Measurements from ENCODE around the gene CNTNAP2.

Gene CNTNAP2

DNA sequence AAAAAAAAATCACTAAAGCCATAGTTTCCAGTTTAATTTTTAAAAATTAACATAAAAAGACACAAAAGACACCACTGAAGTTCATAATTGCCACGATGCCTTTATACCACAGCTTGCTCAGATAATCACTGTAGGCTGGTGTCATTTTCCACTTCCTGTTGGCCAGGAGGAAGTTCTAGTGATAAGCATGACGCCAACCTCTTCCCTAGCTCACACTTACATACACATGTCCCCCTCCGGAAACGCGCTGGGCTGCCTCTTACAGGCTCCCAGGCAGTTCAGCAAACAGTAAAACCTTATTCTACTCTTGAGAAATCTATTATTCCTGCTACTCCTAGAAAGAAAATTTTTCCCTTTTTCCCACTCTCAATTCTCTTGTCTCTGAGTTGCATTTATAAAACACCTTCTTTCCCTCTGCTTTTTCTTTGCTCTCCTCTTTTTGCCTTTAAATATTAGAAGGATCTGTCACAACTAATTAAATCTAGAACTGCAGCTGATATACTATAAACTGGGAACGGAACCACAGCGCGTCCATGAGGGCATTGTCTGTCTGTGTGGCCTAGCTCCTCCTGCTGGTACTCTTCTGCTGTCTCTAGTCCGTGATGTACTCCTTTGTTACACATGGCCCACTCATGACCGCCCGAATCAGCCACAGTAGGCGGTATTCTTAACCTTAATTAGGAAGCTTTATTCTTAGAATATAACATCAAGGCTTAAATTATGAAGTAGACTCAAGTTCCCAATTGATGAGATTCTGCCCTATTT lies 664.9 kb downstream of the CNTNAP2 start:
- Histone ChIP-seq H3K4me3 (ENCODE audit: low read length) (no peak overlapping the region), H3K4me1 (ENCODE audit: control insufficient read depth, insufficient read depth, low read length) (no peaks in the 10 kb centered on the region), H3K27me3 (ENCODE audit: control insufficient read depth, insufficient read depth, low read length) (no peaks in the 10 kb centered on the region), H3K9ac (ENCODE audit: low read length) (no peak overlapping the region), H3K27ac (ENCODE audit: low read depth, low read length) (no peak overlapping the region), H3K36me3 (ENCODE audit: control insufficient read depth, insufficient read depth, low read length) (no peaks in the 10 kb centered on the region)

DNA sequence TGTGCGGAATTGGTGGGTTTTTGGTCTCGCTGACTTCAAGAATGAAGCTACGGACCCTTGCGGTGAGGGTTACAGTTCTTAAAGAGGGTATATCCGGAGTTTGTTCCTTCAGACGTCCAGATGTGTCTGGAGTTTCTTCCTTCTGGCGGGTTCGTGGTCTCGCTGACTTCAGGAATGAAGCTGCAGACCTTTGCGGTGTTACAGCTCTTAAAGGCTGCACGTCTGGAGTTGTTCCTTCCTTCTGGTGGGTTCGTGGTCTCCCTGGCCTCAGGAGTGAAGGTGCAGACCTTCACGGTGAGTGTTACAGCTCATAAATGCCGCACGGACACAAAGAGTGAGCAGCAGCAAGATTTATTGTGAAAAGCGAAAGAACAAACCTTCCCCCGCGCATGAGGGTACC lies 670.7 kb downstream of the CNTNAP2 start:
- no peak overlapping the region for H3K4me3 ChIP-seq (ENCODE audit: low read length)
- no peak overlapping the region for H3K9ac ChIP-seq (ENCODE audit: low read length)
- no peaks in the 10 kb centered on the region for H3K4me1 ChIP-seq (ENCODE audit: control insufficient read depth, insufficient read depth, low read length)
- no peak overlapping the region for H3K27ac ChIP-seq (ENCODE audit: low read depth, low read length)
- no peaks in the 10 kb centered on the region for H3K27me3 ChIP-seq (ENCODE audit: control insufficient read depth, insufficient read depth, low read length)
- no peaks in the 10 kb centered on the region for H3K36me3 ChIP-seq (ENCODE audit: control insufficient read depth, insufficient read depth, low read length)

DNA sequence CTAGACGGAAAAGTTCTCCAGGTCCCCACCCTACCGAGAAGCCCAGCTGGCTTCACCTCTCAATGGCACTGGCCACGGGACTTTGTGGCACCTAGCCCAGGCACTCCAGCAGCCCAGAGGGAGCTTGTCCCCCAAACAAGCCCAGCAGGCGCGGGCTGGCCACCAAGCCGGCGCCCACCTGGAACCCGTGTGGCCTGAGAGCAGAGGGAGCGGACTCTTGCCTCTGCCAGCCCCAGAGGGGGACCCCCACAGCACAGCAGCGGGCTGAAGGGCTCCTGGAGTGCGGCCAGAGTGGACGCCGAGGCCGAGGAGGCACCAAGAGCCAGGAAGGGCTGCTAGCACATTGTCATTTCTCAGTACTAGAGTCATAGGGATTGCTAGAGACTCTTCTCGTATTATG lies 671.4 kb downstream of the CNTNAP2 start:
- no peaks in the 10 kb centered on the region for H3K4me1 ChIP-seq (ENCODE audit: control insufficient read depth, insufficient read depth, low read length)
- H3K9ac ChIP-seq (ENCODE audit: low read length) = no peak overlapping the region
- H3K36me3 ChIP-seq (ENCODE audit: control insufficient read depth, insufficient read depth, low read length) = no peaks in the 10 kb centered on the region
- no peak overlapping the region for H3K27ac ChIP-seq (ENCODE audit: low read depth, low read length)
- no peaks in the 10 kb centered on the region for H3K27me3 ChIP-seq (ENCODE audit: control insufficient read depth, insufficient read depth, low read length)
- no peak overlapping the region for H3K4me3 ChIP-seq (ENCODE audit: low read length)

DNA sequence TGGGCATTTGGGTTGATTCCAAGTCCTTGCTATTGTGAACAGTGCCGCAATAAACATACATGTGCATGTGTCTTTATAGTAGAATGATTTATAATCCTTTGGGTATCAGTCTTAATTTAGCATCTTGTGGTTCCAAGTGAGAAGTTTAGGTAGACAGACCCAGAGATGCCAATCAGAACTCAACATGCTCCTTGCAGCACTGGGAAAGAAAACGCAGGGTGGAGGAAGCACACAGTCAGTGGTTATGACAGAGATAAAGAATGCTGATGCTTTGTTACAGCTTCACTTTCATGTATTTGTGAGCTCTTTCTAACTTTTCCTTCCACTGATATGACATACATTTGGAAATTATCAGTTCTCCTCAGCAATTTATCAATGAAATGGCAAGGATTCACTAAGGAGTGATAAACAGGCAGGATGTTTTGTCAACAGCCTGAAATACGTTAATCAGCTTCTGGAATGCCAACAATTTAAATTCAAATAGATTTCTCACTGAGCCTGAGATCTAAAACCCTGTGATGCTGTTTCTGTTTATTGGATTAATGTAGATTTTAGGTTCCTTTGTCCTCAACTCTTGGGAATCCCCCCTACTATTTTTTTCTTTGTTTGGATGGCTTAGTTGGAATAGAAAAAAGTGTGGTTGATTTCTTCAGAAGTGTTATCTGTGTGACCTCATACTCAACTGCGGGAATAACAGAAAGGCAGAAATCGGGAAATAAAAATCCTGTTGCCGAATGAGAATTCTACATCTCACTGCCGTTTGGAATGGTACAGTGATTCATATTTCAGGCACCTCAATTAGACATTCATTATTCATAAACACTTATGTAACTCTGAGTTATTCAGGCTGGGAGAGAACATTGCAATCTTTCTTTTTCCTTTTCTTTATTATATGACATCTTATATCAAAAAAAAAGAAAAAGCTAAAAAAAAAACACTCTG lies 675.0 kb downstream of the CNTNAP2 start:
- no peaks in the 10 kb centered on the region for H3K27me3 ChIP-seq (ENCODE audit: control insufficient read depth, insufficient read depth, low read length)
- H3K27ac ChIP-seq (ENCODE audit: low read depth, low read length) = no peak overlapping the region
- no peak overlapping the region for H3K4me3 ChIP-seq (ENCODE audit: low read length)
- H3K9ac ChIP-seq (ENCODE audit: low read length) = no peak overlapping the region
- H3K4me1 ChIP-seq (ENCODE audit: control insufficient read depth, insufficient read depth, low read length) = no peaks in the 10 kb centered on the region
- no peaks in the 10 kb centered on the region for H3K36me3 ChIP-seq (ENCODE audit: control insufficient read depth, insufficient read depth, low read length)

DNA sequence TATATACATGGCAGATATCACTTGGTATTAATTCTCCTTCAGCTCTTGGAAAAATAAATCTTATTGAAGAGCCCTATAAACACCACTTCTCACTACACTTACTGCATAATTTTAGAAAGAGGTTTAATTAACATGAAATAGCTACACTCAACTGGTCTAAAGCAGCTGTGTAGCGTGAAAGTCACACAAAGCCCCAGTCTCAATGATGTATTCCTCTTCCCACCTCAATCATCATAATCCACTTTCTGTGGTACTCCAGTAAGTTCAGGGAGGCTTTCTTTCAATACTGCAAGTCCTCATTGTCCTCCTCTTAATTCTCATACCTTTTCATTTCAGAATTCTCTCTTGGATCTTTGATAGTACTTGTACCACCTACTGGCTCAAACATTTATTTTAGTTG lies 688.0 kb downstream of the CNTNAP2 start:
- H3K4me1 ChIP-seq (ENCODE audit: control insufficient read depth, insufficient read depth, low read length) = no peaks in the 10 kb centered on the region
- no peaks in the 10 kb centered on the region for H3K36me3 ChIP-seq (ENCODE audit: control insufficient read depth, insufficient read depth, low read length)
- H3K9ac ChIP-seq (ENCODE audit: low read length) = no peak overlapping the region
- H3K27me3 ChIP-seq (ENCODE audit: control insufficient read depth, insufficient read depth, low read length) = no peaks in the 10 kb centered on the region
- H3K27ac ChIP-seq (ENCODE audit: low read depth, low read length) = no peak overlapping the region
- H3K4me3 ChIP-seq (ENCODE audit: low read length) = no peak overlapping the region

DNA sequence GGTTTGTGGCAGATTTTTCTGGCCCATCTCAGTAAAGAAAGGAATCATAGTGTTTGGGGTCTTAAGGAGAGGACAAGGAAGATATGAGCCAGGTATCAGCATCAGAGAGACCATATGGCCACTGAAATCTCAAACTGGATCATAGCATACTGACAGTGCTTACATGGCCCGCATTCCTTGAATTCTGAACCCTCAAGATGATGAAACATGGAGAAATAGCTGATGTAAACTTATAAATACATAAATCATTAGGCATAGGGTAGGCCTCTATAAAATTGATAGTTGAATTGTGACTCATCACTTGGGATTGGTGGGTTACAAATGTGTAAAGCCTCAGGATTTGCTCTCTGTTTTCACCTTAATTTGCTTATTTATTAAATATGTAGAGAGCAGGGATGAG lies 688.5 kb downstream of the CNTNAP2 start:
- Histone ChIP-seq H3K9ac (ENCODE audit: low read length) (no peak overlapping the region), H3K4me1 (ENCODE audit: control insufficient read depth, insufficient read depth, low read length) (no peaks in the 10 kb centered on the region), H3K27me3 (ENCODE audit: control insufficient read depth, insufficient read depth, low read length) (no peaks in the 10 kb centered on the region), H3K36me3 (ENCODE audit: control insufficient read depth, insufficient read depth, low read length) (no peaks in the 10 kb centered on the region), H3K4me3 (ENCODE audit: low read length) (no peak overlapping the region), H3K27ac (ENCODE audit: low read depth, low read length) (no peak overlapping the region)

DNA sequence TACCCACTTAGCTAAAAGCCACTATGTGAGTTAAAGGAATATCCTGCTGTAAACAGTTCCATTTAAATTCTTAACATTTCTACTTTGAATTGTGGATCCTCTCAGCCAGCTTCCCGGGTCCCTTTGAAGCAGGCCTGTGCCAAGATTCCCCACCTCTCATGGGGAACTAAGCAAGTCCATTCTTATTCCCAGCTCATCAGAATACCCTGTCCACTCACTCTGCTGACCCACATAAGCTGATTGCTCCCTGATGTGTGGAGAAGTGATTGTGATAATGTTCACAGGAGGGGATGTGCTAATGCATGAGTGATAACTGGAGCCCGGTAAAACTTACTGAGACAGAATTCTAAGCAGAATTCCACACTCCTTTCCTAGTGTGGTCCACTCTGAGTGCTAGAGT lies 709.7 kb downstream of the CNTNAP2 start:
- no peak overlapping the region for H3K4me3 ChIP-seq (ENCODE audit: low read length)
- no peaks in the 10 kb centered on the region for H3K36me3 ChIP-seq (ENCODE audit: control insufficient read depth, insufficient read depth, low read length)
- no peaks in the 10 kb centered on the region for H3K27me3 ChIP-seq (ENCODE audit: control insufficient read depth, insufficient read depth, low read length)
- H3K9ac ChIP-seq (ENCODE audit: low read length) = no peak overlapping the region
- no peak overlapping the region for H3K27ac ChIP-seq (ENCODE audit: low read depth, low read length)
- H3K4me1 ChIP-seq (ENCODE audit: control insufficient read depth, insufficient read depth, low read length) = no peaks in the 10 kb centered on the region

DNA sequence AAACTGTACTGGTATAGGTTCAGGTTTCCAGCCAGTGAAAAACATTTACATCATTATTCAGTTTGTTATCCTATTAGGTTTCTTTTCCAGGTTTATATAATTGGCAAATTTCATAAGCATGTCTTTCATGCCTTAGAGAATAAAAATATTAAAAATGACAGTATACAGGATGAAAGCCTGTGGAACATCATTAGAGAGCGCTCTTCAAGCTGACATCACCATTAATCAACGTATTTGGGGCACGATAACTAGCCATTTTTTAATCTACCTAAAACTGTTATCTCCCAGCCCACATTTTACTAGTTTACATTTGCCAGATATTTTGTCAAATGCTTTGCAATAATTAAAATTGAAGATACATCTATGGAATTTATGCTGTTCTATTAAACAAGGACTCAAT lies 714.1 kb downstream of the CNTNAP2 start:
- H3K9ac ChIP-seq (ENCODE audit: low read length) = no peak overlapping the region
- H3K27me3 ChIP-seq (ENCODE audit: control insufficient read depth, insufficient read depth, low read length) = no peaks in the 10 kb centered on the region
- no peak overlapping the region for H3K27ac ChIP-seq (ENCODE audit: low read depth, low read length)

DNA sequence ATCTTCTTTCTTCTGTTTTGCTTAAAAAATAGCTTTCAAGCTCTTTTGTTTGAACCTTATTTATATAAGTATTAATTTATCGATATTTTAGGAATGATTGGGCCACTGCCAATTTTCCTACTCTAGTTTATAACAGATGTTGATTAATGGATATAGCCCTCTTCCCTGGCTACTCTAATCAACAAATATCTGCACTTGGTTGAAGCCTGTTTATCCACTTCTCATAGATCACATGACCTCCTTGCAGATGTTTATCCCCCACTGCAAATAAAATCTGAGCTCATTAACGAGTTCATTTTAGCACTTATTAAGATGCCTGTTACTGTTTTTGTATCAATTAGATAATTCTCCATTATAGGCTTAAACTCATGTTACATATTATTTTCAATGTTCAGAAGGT lies 715.3 kb downstream of the CNTNAP2 start:
- Histone ChIP-seq H3K36me3 (ENCODE audit: control insufficient read depth, insufficient read depth, low read length) (no peaks in the 10 kb centered on the region), H3K27me3 (ENCODE audit: control insufficient read depth, insufficient read depth, low read length) (no peaks in the 10 kb centered on the region), H3K27ac (ENCODE audit: low read depth, low read length) (no peak overlapping the region)

More for the DNA sequence above, 714.1 kb downstream of the CNTNAP2 start:
- Histone ChIP-seq H3K4me1 (ENCODE audit: control insufficient read depth, insufficient read depth, low read length) (no peaks in the 10 kb centered on the region), H3K4me3 (ENCODE audit: low read length) (no peak overlapping the region), H3K36me3 (ENCODE audit: control insufficient read depth, insufficient read depth, low read length) (no peaks in the 10 kb centered on the region)

DNA sequence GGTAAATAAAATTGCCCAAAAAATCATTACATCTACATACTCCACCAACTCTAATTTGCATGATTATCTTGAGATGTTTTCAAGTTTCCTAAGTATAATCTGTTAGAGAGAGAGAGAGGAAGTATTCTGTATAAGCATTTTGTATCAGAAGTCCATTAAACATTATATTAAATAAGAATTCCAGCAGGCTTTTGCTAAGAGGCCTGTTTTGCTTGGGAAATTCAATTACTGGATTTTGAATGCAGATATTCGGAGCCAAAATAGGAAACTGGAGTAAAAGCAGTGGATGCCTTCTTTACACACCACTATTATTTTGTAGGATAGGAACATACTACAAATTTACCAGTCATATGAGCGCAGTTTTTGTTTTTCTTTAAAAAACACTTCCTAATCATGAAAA lies 727.8 kb downstream of the CNTNAP2 start:
- no peaks in the 10 kb centered on the region for H3K36me3 ChIP-seq (ENCODE audit: control insufficient read depth, insufficient read depth, low read length)
- H3K27ac ChIP-seq (ENCODE audit: low read depth, low read length) = no peak overlapping the region
- no peaks in the 10 kb centered on the region for H3K4me1 ChIP-seq (ENCODE audit: control insufficient read depth, insufficient read depth, low read length)
- no peak overlapping the region for H3K9ac ChIP-seq (ENCODE audit: low read length)
- H3K4me3 ChIP-seq (ENCODE audit: low read length) = no peak overlapping the region
- H3K27me3 ChIP-seq (ENCODE audit: control insufficient read depth, insufficient read depth, low read length) = no peaks in the 10 kb centered on the region

More for the DNA sequence above, 715.3 kb downstream of the CNTNAP2 start:
- Histone ChIP-seq H3K4me1 (ENCODE audit: control insufficient read depth, insufficient read depth, low read length) (no peaks in the 10 kb centered on the region), H3K4me3 (ENCODE audit: low read length) (no peak overlapping the region), H3K9ac (ENCODE audit: low read length) (no peak overlapping the region)

DNA sequence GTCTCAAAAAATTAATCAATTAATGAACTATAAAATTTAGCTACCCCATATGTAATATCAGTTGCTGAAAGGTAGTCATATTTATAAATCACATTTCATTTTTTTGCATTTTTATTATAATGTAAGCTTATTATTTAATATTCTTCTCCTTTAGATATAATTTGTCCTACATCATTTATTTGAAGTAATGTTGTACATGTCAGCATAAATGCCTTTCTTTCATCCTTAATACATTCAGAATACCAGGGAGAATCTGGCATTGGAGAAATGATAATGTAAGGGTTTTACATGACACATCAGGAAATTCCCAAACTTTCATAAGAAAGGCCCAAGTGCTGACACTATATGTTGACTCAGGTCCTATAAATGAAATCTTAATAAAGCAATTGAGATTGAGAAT lies 742.1 kb downstream of the CNTNAP2 start:
- H3K36me3 ChIP-seq (ENCODE audit: control insufficient read depth, insufficient read depth, low read length) = no peaks in the 10 kb centered on the region
- H3K4me1 ChIP-seq (ENCODE audit: control insufficient read depth, insufficient read depth, low read length) = no peaks in the 10 kb centered on the region
- H3K27me3 ChIP-seq (ENCODE audit: control insufficient read depth, insufficient read depth, low read length) = no peaks in the 10 kb centered on the region

DNA sequence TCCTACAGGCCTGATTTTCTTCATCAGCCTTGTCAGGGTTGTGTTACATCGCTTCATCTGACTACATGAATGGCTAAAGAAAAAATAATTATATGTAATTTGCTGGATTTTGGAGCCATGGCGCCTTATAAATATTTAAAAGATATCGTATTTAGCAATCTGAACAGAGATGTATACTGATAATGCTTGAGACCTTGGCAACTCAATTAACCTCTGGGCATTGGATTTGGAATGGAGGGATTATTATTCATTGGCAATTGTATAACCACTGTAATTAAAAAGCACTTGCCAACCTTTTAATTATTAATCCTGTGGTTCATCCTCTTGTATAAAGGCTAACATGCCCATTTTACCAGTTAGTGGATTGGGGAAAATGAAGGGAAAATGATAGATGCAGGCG lies 745.1 kb downstream of the CNTNAP2 start:
- no peak overlapping the region for H3K4me3 ChIP-seq (ENCODE audit: low read length)
- H3K27ac ChIP-seq (ENCODE audit: low read depth, low read length) = no peak overlapping the region
- H3K27me3 ChIP-seq (ENCODE audit: control insufficient read depth, insufficient read depth, low read length) = no peaks in the 10 kb centered on the region

More for the DNA sequence above, 742.1 kb downstream of the CNTNAP2 start:
- Histone ChIP-seq H3K9ac (ENCODE audit: low read length) (no peak overlapping the region), H3K27ac (ENCODE audit: low read depth, low read length) (no peak overlapping the region), H3K4me3 (ENCODE audit: low read length) (no peak overlapping the region)

More for the DNA sequence above, 745.1 kb downstream of the CNTNAP2 start:
- Histone ChIP-seq H3K36me3 (ENCODE audit: control insufficient read depth, insufficient read depth, low read length) (no peaks in the 10 kb centered on the region), H3K9ac (ENCODE audit: low read length) (no peak overlapping the region), H3K4me1 (ENCODE audit: control insufficient read depth, insufficient read depth, low read length) (no peaks in the 10 kb centered on the region)
